SK-N-SH (cell line): ENCODE results near the gene SPTA1.

Source experiments
- CTCF ChIP-seq: fragments of 200-600 bp; sonication (generic); IDR thresholded peaks from 2 replicates; pipeline ENCODE4 v1.6.1; 2017; ENCODE audit warnings: antibody characterized with exemption, mild to moderate bottlenecking, moderate library complexity
- EP300 ChIP-seq, 2 experiments: IDR thresholded peaks; 2 replicates each; pipeline versions ENCODE4 v1.4.0 to v1.6.1; 2012; ENCODE audit warnings: borderline replicate concordance in 1 of 2, low read depth in 1 of 2, low read length in 1 of 2
- EZH2phosphoT487 ChIP-seq: fragments of 200-600 bp; sonication (generic); IDR thresholded peaks from 2 replicates; pipeline ENCODE4 v1.6.1; 2017; ENCODE audit warnings: low read depth, mixed run types, mild to moderate bottlenecking, antibody characterized with exemption, moderate library complexity, borderline replicate concordance
- POLR2AphosphoS5 ChIP-seq: IDR thresholded peaks from 2 replicates; pipeline ENCODE4 v1.6.1; 2012; ENCODE audit warnings: low read depth, low read length
- RFX5 ChIP-seq: IDR thresholded peaks from 2 replicates; pipeline ENCODE4 v1.6.1; 2012; ENCODE audit warnings: mild to moderate bottlenecking, improper control_type of control experiment, low read length
- TAF1 ChIP-seq: IDR thresholded peaks from 2 replicates; pipeline ENCODE4 v1.6.1; 2012; ENCODE audit warnings: low read depth, mild to moderate bottlenecking, low read length, moderate library complexity, borderline replicate concordance
- TF ChIP-seq, protein P1 (sequence below): IDR thresholded peaks from 2 replicates; pipeline ENCODE4 v1.6.1; 2012; ENCODE audit warnings: mild to moderate bottlenecking, low read depth, low read length, moderate library complexity

DNA sequence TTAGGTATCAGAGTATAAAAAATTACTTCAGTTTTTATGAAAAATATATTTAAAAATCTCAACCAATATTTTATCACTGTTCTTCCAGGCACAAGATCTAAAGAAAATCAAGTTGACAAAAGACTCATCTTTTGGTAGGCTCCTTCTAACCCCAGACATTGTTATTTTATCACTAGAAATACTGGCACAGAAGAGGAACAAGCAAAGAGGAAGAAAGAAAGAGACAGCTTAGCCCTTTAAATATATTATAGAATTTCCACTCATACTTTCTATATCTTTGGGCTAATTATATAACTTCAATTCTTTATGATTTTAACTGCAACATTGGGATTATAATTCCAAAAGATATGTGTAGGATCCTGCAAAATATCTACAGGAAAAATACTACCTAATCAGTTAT, 32.4 kb downstream of the SPTA1 start:
- TF ChIP-seq TAF1 (no peak), EP300 (IDR thresholded peaks at IDR 0.05; ENCODE audit: borderline replicate concordance in 1 of 2, low read depth in 1 of 2, low read length in 1 of 2) (no peak), CTCF (no peak), RFX5 (no peak), POLR2AphosphoS5 (no peak), EZH2phosphoT487 (no peak)
- TF ChIP-seq, protein P1, sequence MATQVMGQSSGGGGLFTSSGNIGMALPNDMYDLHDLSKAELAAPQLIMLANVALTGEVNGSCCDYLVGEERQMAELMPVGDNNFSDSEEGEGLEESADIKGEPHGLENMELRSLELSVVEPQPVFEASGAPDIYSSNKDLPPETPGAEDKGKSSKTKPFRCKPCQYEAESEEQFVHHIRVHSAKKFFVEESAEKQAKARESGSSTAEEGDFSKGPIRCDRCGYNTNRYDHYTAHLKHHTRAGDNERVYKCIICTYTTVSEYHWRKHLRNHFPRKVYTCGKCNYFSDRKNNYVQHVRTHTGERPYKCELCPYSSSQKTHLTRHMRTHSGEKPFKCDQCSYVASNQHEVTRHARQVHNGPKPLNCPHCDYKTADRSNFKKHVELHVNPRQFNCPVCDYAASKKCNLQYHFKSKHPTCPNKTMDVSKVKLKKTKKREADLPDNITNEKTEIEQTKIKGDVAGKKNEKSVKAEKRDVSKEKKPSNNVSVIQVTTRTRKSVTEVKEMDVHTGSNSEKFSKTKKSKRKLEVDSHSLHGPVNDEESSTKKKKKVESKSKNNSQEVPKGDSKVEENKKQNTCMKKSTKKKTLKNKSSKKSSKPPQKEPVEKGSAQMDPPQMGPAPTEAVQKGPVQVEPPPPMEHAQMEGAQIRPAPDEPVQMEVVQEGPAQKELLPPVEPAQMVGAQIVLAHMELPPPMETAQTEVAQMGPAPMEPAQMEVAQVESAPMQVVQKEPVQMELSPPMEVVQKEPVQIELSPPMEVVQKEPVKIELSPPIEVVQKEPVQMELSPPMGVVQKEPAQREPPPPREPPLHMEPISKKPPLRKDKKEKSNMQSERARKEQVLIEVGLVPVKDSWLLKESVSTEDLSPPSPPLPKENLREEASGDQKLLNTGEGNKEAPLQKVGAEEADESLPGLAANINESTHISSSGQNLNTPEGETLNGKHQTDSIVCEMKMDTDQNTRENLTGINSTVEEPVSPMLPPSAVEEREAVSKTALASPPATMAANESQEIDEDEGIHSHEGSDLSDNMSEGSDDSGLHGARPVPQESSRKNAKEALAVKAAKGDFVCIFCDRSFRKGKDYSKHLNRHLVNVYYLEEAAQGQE, result no peak
